ENCODE results near the gene ANKRD61.
"Not testable (repeated sequence)": the region's sequence is repeated elsewhere in the genome, so short reads cannot be mapped to it uniquely, and the experiment has no call there.

- TF ChIP-seq CTCF, POLR2A (IDR thresholded peaks at IDR 0.05): not testable (repeated sequence)
These were observed 51.9 kb downstream of the ANKRD61 start for GRCh38 chr7:6083047-6083446.
